Gastroesophageal sphincter (tissue), 4 donors: ENCODE measurements around the gene HECW1. TPM values are rescaled to one million over a fixed set of nuclear protein-coding genes. Genes with fewer than 3 reads are reported as not detected.

Experiments
- ATAC-seq: fragments of 150-250 bp; one replicate; pipeline ENCODE4 v1.9.1; 2016; ENCODE audit warnings: mild to moderate bottlenecking, moderate library complexity
- H3K27ac ChIP-seq, 4 donors: fragments of 200-600 bp; sonication (generic) in 3 of 4; 1 replicate in 3 of 4; 2 replicates in 1 of 4; pipeline ENCODE4 v1.5.1; 2016 to 2019
- H3K27me3 ChIP-seq: fragments of 200-600 bp; sonication (generic); one replicate; pipeline ENCODE4 v1.5.1; 2019
- H3K36me3 ChIP-seq, 2 donors: fragments of 200-600 bp; sonication (generic); one replicate each; pipeline ENCODE4 v1.5.1; 2019; ENCODE audit warnings: control low read depth in 1 of 2
- H3K4me1 ChIP-seq, 3 donors: fragments of 200-600 bp; sonication (generic); 1 replicate in 2 of 3; 2 replicates in 1 of 3; pipeline ENCODE4 v1.5.1; 2016 to 2019; ENCODE audit warnings: control low read depth in 2 of 3
- H3K4me3 ChIP-seq, 2 donors: fragments of 200-600 bp; sonication (generic); one replicate each; pipeline ENCODE4 v1.5.1; 2019; ENCODE audit warnings: mild to moderate bottlenecking in 1 of 2, moderate library complexity in 1 of 2
- H3K9me3 ChIP-seq, 3 donors: fragments of 200-600 bp; sonication (generic); one replicate each; pipeline ENCODE4 v1.5.1; 2017 to 2019; ENCODE audit warnings: control low read depth in 2 of 3
- CTCF ChIP-seq, 4 experiments: fragments of 200-600 bp in 2 of 4; fragments of 450-650 bp in 2 of 4; sonication (generic) in 1 of 4; IDR thresholded peaks; one replicate each; pipeline ENCODE4 v1.5.1; 2017 to 2019; ENCODE audit warnings: antibody characterized with exemption in 4 of 4, mild to moderate bottlenecking in 2 of 4, moderate library complexity in 2 of 4
- EP300 ChIP-seq: sonication (generic); formaldehyde crosslinking; IDR thresholded peaks from one replicate; pipeline ENCODE4 v1.6.1; 2017; ENCODE audit warnings: antibody characterized with exemption, mild to moderate bottlenecking
- POLR2A ChIP-seq, 2 donors: fragments of 450-650 bp; IDR thresholded peaks; one replicate each; pipeline ENCODE4 v1.6.1; 2017; ENCODE audit warnings: antibody characterized with exemption in 2 of 2, mild to moderate bottlenecking in 2 of 2, moderate library complexity in 1 of 2
- POLR2AphosphoS5 ChIP-seq: sonication (generic); formaldehyde crosslinking; IDR thresholded peaks from one replicate; pipeline ENCODE4 v1.6.1; 2017; ENCODE audit warnings: antibody characterized with exemption
- WGBS, 2 donors: methylation state at CpG; one replicate each; pipeline ENCODE4 v1.1.5; 2018; ENCODE audit warnings: low coverage in 1 of 2; 5-methylcytosine and 5-hydroxymethylcytosine counted together
- total RNA-seq, 4 donors: library from RNA; depleted of rRNA; stranded (reverse); fragments of >200 nt; gene quantifications; one replicate each; pipeline ENCODE4 v1.1.0, GENCODE V29; 2016

The HECW1 gene
- total RNA-seq, 4 donors from 2014 or later: 0.04 to 0.31 (median 0.13) TPM; not detected in 1

- no peak for TF ChIP-seq CTCF (IDR thresholded peaks at IDR 0.05)
- no peak for TF ChIP-seq EP300
- no peak for TF ChIP-seq POLR2A (IDR thresholded peaks at IDR 0.05)
- no peak for TF ChIP-seq POLR2AphosphoS5
- 46 to 54% methylated on average over 3 of the region's 3 CpGs for WGBS, 2 donors
Measured at GRCh38 chr7:43170571-43170970, 58.1 kb downstream of the HECW1 start.

GRCh38 chr7:43175570-43176200, 63.2 kb downstream of the HECW1 start:
- 65 to 71% methylated on average over 10 of the region's 10 CpGs for WGBS, 2 donors
- no peak for ATAC-seq
- Histone ChIP-seq H3K36me3 (no peaks in the 10 kb centered on the region), H3K4me1 (no peaks in the 10 kb centered on the region), H3K27ac (no peak overlapping the region), H3K4me3 (no peak overlapping the region), H3K9me3 (no peaks in the 10 kb centered on the region), H3K27me3 (peaks cover 13% of the 10 kb centered on the region)
- TF ChIP-seq EP300 (no peak), POLR2AphosphoS5 (no peak), POLR2A (IDR thresholded peaks at IDR 0.05) (no peak), CTCF (IDR thresholded peaks at IDR 0.05) (no peak)

More at GRCh38 chr7:43170571-43170970, 58.1 kb downstream of the HECW1 start:
- Histone ChIP-seq H3K27ac (no peak overlapping the region), H3K4me1 (no peaks in the 10 kb centered on the region), H3K27me3 (peaks cover 19% of the 10 kb centered on the region), H3K4me3 (no peak overlapping the region), H3K36me3 (no peaks in the 10 kb centered on the region), H3K9me3 (no peaks in the 10 kb centered on the region)
- ATAC-seq: no peak

- no peaks in the 10 kb centered on the region for H3K36me3 ChIP-seq
- H3K27ac ChIP-seq: no peak overlapping the region
- TF ChIP-seq POLR2A (IDR thresholded peaks at IDR 0.05) (no peak), CTCF (IDR thresholded peaks at IDR 0.05) (no peak), EP300 (no peak), POLR2AphosphoS5 (no peak)
- H3K9me3 ChIP-seq: no peaks in the 10 kb centered on the region
- no peaks in the 10 kb centered on the region for H3K4me1 ChIP-seq
- no peaks in the 10 kb centered on the region for H3K27me3 ChIP-seq
- WGBS, 2 donors: 50 to 67% methylated on average over 1 to 2 of the region's 2 CpGs
- no peak for ATAC-seq
- H3K4me3 ChIP-seq: no peak overlapping the region
Measured at GRCh38 chr7:43179393-43179792, 66.9 kb downstream of the HECW1 start.

GRCh38 chr7:43192806-43193460, 80.5 kb downstream of the HECW1 start:
- no peaks in the 10 kb centered on the region for H3K36me3 ChIP-seq
- H3K4me1 ChIP-seq: no peaks in the 10 kb centered on the region
- no peaks in the 10 kb centered on the region for H3K9me3 ChIP-seq
- ATAC-seq: no peak
- WGBS, 2 donors: 69 to 83% methylated on average over 2 to 7 of the region's 7 CpGs
- TF ChIP-seq EP300 (no peak), POLR2A (IDR thresholded peaks at IDR 0.05) (no peak), POLR2AphosphoS5 (no peak), CTCF (IDR thresholded peaks at IDR 0.05) (no peak)
- no peak overlapping the region for H3K27ac ChIP-seq
- peaks cover 17% of the 10 kb centered on the region for H3K27me3 ChIP-seq
- no peak overlapping the region for H3K4me3 ChIP-seq

GRCh38 chr7:43193893-43194292, 81.4 kb downstream of the HECW1 start:
- ATAC-seq: no peak
- Histone ChIP-seq H3K36me3 (no peaks in the 10 kb centered on the region), H3K4me1 (no peaks in the 10 kb centered on the region), H3K27me3 (peaks cover 20% of the 10 kb centered on the region), H3K9me3 (no peaks in the 10 kb centered on the region), H3K4me3 (no peak overlapping the region), H3K27ac (no peak overlapping the region)
- 42 to 86% methylated on average over 1 to 2 of the region's 2 CpGs for WGBS, 2 donors
- TF ChIP-seq CTCF (IDR thresholded peaks at IDR 0.05) (no peak), EP300 (no peak), POLR2AphosphoS5 (no peak), POLR2A (IDR thresholded peaks at IDR 0.05) (no peak)
